ENCODE results near the gene TSPAN4.

The TSPAN4 gene

DNA sequence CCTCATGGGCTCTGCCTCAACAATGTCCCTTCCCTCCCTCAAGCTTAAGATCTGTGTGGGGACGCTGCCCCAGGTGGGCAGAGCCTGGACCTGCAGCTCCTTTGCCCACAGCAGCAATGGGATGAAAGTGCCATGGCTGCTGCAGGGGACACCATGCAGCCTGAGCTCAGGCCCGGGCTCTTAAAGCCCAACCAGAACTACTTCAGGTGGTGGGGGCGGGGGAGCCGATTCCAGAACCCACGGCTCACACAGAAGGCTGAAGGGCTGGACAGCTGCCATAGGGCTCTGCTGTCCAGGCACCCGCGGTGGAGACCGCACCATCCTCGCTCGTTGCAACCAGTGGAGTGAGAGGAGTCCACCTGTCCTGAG, 55.5 kb downstream of the TSPAN4 start:
- Histone ChIP-seq H3K27me3 (ENCODE audit: control insufficient read depth in 2 of 2, insufficient read depth in 2 of 2, low read length in 2 of 2) (no peaks in the 10 kb centered on the region), H3K9me3 (ENCODE audit: control insufficient read depth in 2 of 2, low read length in 2 of 2) (no peaks in the 10 kb centered on the region), H3K27ac (ENCODE audit: low read depth in 2 of 2, low read length in 2 of 2) (no peak overlapping the region), H3K9ac (ENCODE audit: low read depth in 1 of 2, low read length in 2 of 2) (no peak overlapping the region), H3K4me1 (ENCODE audit: control insufficient read depth in 2 of 2, insufficient read depth in 2 of 2, low read length in 2 of 2) (peaks cover 0 to 2% of the 10 kb centered on the region in 2 donors), H3K4me3 (ENCODE audit: low read length in 2 of 2) (no peak overlapping the region), H3K36me3 (ENCODE audit: control insufficient read depth in 2 of 2, insufficient read depth in 2 of 2, low read length in 2 of 2) (peaks cover 26 to 46% of the 10 kb centered on the region in 2 donors)

DNA sequence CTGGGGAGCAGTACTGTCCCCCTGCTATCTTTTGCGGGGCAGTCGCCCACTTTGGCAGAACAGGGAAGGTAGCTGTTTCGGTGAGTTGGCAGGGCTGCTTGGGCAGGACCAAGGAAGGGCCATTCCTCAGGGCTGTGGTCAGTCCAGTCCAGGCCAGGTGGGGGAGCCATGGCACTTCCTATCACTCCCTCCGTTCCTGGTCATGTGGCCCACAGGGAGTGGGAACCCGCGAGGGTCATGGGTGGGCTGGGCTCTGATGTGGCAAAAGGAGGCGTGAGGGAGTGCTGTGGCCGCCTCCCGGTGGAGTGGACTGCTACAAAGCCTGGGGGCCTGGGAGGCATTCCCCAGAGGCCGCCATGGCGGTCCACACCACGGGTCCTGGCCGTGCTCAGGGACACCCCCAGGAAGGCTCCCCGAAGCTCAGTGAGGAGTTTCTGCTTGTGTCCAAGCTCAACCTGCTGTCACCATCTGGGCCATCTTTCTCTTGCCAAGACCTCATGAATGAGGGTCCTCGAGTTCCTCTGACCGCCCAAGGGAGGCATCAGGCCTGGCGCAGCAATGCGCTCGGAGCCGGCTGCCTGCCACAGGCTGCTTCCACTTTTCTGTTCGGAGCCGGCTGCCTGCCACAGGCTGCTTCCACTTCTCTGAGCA, 56.0 kb downstream of the TSPAN4 start:
- peaks cover 26 to 48% of the 10 kb centered on the region in 2 donors for H3K36me3 ChIP-seq (ENCODE audit: control insufficient read depth in 2 of 2, insufficient read depth in 2 of 2, low read length in 2 of 2)

DNA sequence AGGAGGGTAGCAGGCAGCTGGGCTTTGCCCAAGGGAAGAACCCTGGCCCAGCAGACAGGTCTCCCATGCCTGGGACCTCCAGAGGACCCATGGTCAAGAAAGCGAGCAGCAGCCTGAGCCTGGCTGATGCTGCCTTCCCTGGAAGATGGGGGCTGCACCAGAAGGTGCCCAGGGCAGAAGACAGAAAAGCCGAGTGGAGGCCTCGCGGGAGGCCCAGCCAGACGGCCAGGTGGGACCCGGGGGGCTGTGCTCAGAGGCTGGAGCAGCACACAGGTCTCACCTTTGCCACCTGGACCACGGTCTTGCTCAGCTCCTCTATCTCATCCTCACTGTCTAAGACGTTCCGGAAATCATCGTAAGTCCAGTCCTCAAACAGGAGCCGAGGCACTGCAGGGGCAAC, 57.1 kb downstream of the TSPAN4 start:
- Histone ChIP-seq H3K9ac (ENCODE audit: low read depth in 1 of 2, low read length in 2 of 2) (no peak overlapping the region), H3K9me3 (ENCODE audit: control insufficient read depth in 2 of 2, low read length in 2 of 2) (no peaks in the 10 kb centered on the region), H3K27me3 (ENCODE audit: control insufficient read depth in 2 of 2, insufficient read depth in 2 of 2, low read length in 2 of 2) (no peaks in the 10 kb centered on the region), H3K4me3 (ENCODE audit: low read length in 2 of 2) (no peak overlapping the region), H3K27ac (ENCODE audit: low read depth in 2 of 2, low read length in 2 of 2) (no peak overlapping the region), H3K36me3 (ENCODE audit: control insufficient read depth in 2 of 2, insufficient read depth in 2 of 2, low read length in 2 of 2) (peaks cover 31 to 58% of the 10 kb centered on the region in 2 donors), H3K4me1 (ENCODE audit: control insufficient read depth in 2 of 2, insufficient read depth in 2 of 2, low read length in 2 of 2) (peaks cover 0 to 2% of the 10 kb centered on the region in 2 donors)

More for the DNA sequence above, 56.0 kb downstream of the TSPAN4 start:
- Histone ChIP-seq H3K9me3 (ENCODE audit: control insufficient read depth in 2 of 2, low read length in 2 of 2) (no peaks in the 10 kb centered on the region), H3K9ac (ENCODE audit: low read depth in 1 of 2, low read length in 2 of 2) (no peak overlapping the region), H3K4me3 (ENCODE audit: low read length in 2 of 2) (no peak overlapping the region), H3K4me1 (ENCODE audit: control insufficient read depth in 2 of 2, insufficient read depth in 2 of 2, low read length in 2 of 2) (peaks cover 0 to 2% of the 10 kb centered on the region in 2 donors), H3K27ac (ENCODE audit: low read depth in 2 of 2, low read length in 2 of 2) (no peak overlapping the region), H3K27me3 (ENCODE audit: control insufficient read depth in 2 of 2, insufficient read depth in 2 of 2, low read length in 2 of 2) (no peaks in the 10 kb centered on the region)

DNA sequence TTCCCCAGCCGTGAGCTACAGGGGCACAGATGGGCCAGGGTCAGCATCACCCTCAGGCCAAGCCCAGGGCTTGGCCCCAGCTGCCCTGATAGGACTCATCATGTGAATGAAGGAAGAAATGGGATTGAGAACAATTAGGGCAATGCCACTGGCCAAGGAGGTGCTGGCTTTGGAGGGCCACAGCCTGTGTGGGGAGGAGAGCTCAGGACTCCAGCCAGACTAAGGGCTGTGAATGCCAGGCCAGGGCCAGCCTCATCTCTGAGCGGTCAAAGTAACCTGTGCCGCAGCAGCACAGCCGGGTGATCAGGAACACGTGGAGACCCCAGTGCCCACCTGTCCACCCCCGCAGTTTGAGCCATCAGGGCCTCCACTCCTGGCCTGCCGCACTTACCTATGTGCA, 57.9 kb downstream of the TSPAN4 start:
- H3K4me3 ChIP-seq (ENCODE audit: low read length in 2 of 2): no peak overlapping the region
- H3K27me3 ChIP-seq (ENCODE audit: control insufficient read depth in 2 of 2, insufficient read depth in 2 of 2, low read length in 2 of 2): no peaks in the 10 kb centered on the region
- H3K9me3 ChIP-seq (ENCODE audit: control insufficient read depth in 2 of 2, low read length in 2 of 2): no peaks in the 10 kb centered on the region
- no peak overlapping the region for H3K27ac ChIP-seq (ENCODE audit: low read depth in 2 of 2, low read length in 2 of 2)
- H3K36me3 ChIP-seq (ENCODE audit: control insufficient read depth in 2 of 2, insufficient read depth in 2 of 2, low read length in 2 of 2): peaks cover 31 to 58% of the 10 kb centered on the region in 2 donors
- peaks cover 0 to 2% of the 10 kb centered on the region in 2 donors for H3K4me1 ChIP-seq (ENCODE audit: control insufficient read depth in 2 of 2, insufficient read depth in 2 of 2, low read length in 2 of 2)
- H3K9ac ChIP-seq (ENCODE audit: low read depth in 1 of 2, low read length in 2 of 2): no peak overlapping the region

DNA sequence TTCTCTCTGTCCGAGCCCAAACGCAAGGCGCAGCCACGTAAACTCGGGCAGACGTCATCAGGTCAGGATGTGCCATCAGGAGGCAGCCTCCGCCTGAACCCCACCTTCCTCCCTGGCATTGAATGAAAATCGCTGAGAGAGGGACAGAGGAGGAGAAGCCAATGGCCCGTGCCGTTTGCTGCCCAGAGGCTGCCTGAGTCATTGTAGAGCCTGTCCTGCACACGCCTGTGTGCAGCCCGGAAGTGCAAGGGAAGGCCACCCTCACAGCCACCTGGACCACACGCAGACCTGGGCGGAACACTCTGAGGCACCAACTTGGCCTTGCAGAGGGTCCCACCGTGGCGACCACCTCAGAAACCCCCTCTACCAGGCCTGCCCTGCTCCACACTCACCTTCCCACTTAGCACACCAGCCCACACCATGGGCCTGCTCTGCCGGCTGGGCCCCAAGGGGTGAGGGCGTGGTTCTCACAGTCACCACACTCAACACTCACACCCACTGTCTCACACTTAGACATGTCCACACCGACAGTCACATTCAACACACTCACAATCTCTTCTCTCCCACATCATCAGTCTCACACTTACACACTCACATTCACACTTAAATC, 58.9 kb downstream of the TSPAN4 start:
- Histone ChIP-seq H3K9me3 (ENCODE audit: control insufficient read depth in 2 of 2, low read length in 2 of 2) (no peaks in the 10 kb centered on the region), H3K4me3 (ENCODE audit: low read length in 2 of 2) (no peak overlapping the region), H3K27ac (ENCODE audit: low read depth in 2 of 2, low read length in 2 of 2) (no peak overlapping the region), H3K4me1 (ENCODE audit: control insufficient read depth in 2 of 2, insufficient read depth in 2 of 2, low read length in 2 of 2) (peaks cover 0 to 2% of the 10 kb centered on the region in 2 donors), H3K36me3 (ENCODE audit: control insufficient read depth in 2 of 2, insufficient read depth in 2 of 2, low read length in 2 of 2) (peaks cover 31 to 58% of the 10 kb centered on the region in 2 donors), H3K27me3 (ENCODE audit: control insufficient read depth in 2 of 2, insufficient read depth in 2 of 2, low read length in 2 of 2) (no peaks in the 10 kb centered on the region), H3K9ac (ENCODE audit: low read depth in 1 of 2, low read length in 2 of 2) (no peak overlapping the region)

DNA sequence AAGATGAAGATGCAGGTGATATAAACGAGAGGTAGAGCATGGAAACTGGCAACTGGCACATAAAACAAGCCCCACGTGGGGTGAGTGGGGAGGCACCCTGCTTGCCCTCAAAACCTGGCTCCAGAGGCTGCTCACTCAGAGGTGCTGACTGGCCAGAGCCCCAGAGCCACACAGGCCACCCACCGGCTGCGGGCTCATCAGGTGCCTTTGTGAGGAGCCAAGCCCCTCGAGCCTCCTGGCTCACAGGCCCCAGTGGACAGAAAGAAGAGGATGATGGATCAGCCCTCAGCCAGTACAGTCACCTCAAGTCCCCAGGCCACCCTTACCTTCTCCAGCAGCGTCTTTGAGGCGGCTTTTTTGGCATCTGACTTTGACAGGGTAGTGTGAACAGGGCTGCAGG, 61.7 kb downstream of the TSPAN4 start:
- Histone ChIP-seq H3K36me3 (ENCODE audit: control insufficient read depth in 2 of 2, insufficient read depth in 2 of 2, low read length in 2 of 2) (peaks cover 28 to 57% of the 10 kb centered on the region in 2 donors), H3K4me3 (ENCODE audit: low read length in 2 of 2) (no peak overlapping the region), H3K27me3 (ENCODE audit: control insufficient read depth in 2 of 2, insufficient read depth in 2 of 2, low read length in 2 of 2) (no peaks in the 10 kb centered on the region), H3K4me1 (ENCODE audit: control insufficient read depth in 2 of 2, insufficient read depth in 2 of 2, low read length in 2 of 2) (peaks cover 0 to 1% of the 10 kb centered on the region in 2 donors), H3K9ac (ENCODE audit: low read depth in 1 of 2, low read length in 2 of 2) (no peak overlapping the region), H3K9me3 (ENCODE audit: control insufficient read depth in 2 of 2, low read length in 2 of 2) (no peaks in the 10 kb centered on the region), H3K27ac (ENCODE audit: low read depth in 2 of 2, low read length in 2 of 2) (no peak overlapping the region)

DNA sequence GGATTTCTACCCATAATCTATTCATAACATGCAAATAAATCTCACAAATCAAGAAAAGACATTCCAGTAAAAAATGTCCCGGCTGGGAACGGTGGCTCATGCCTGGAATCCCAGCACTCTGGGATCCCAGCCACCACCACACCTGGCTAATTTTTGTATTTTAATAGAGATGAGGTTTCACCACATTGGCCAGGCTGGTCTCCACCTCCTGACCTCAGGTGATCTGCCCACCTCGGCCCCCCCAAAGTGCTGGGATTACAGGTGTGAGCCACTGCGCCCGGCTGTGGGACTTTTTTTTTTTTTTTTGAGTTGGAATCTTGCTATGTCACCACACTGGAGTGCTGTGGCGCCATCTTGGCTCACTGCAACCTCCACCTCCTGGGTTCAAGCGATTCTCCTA, 63.3 kb downstream of the TSPAN4 start:
- Histone ChIP-seq H3K4me1 (ENCODE audit: control insufficient read depth in 2 of 2, insufficient read depth in 2 of 2, low read length in 2 of 2) (peaks cover 8% of the 10 kb centered on the region in 2 donors), H3K27ac (ENCODE audit: low read depth in 2 of 2, low read length in 2 of 2) (no peak overlapping the region), H3K9ac (ENCODE audit: low read depth in 1 of 2, low read length in 2 of 2) (no peak overlapping the region), H3K27me3 (ENCODE audit: control insufficient read depth in 2 of 2, insufficient read depth in 2 of 2, low read length in 2 of 2) (no peaks in the 10 kb centered on the region), H3K9me3 (ENCODE audit: control insufficient read depth in 2 of 2, low read length in 2 of 2) (no peaks in the 10 kb centered on the region), H3K36me3 (ENCODE audit: control insufficient read depth in 2 of 2, insufficient read depth in 2 of 2, low read length in 2 of 2) (peaks cover 23 to 42% of the 10 kb centered on the region in 2 donors), H3K4me3 (ENCODE audit: low read length in 2 of 2) (no peak overlapping the region)

DNA sequence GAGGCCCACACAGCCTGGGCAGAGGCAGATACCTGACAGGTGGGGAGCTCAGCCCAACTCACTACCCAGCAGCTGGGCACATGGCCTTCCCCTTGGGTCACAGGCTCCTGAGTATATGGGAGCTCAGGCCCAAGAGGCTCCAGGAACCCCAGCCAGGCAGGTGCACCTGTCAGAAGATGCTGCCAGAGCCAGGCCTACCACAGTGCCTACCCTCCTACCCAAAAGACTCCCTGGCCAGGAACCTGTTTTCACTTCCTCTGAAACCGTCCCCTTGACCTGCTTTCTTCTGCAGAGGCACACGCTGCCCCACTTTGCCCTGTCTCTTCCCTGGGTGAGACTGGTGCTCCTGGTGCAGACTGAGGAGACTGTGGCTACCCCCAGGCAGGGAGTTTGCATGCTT, 65.0 kb downstream of the TSPAN4 start:
- Histone ChIP-seq H3K36me3 (ENCODE audit: control insufficient read depth in 2 of 2, insufficient read depth in 2 of 2, low read length in 2 of 2) (peaks cover 9 to 25% of the 10 kb centered on the region in 2 donors), H3K27ac (ENCODE audit: low read depth in 2 of 2, low read length in 2 of 2) (no peak overlapping the region), H3K9me3 (ENCODE audit: control insufficient read depth in 2 of 2, low read length in 2 of 2) (no peaks in the 10 kb centered on the region), H3K9ac (ENCODE audit: low read depth in 1 of 2, low read length in 2 of 2) (no peak overlapping the region), H3K27me3 (ENCODE audit: control insufficient read depth in 2 of 2, insufficient read depth in 2 of 2, low read length in 2 of 2) (no peaks in the 10 kb centered on the region), H3K4me1 (ENCODE audit: control insufficient read depth in 2 of 2, insufficient read depth in 2 of 2, low read length in 2 of 2) (peaks cover 12 to 13% of the 10 kb centered on the region in 2 donors), H3K4me3 (ENCODE audit: low read length in 2 of 2) (no peak overlapping the region)

DNA sequence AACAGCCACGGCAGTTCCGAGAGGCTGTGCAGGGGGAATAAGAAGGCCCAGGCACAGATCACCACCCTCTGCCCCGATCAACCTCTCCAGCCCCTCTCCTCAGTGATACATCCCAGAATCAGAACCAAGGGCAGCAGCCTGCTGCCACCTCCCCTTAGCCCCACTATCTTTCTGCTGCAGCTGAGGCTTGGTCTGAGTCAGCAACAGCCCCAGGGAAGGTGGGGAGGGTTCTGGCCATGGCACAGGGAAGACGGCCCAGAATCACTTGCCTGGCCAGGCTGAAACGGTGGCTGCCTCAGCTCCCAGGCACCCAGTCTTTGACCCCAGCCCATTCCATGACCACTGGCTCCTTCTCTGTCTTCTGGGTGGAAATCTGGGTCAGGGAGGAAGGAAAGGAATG, 65.6 kb downstream of the TSPAN4 start:
- Histone ChIP-seq H3K27ac (ENCODE audit: low read depth in 2 of 2, low read length in 2 of 2) (no peak overlapping the region), H3K27me3 (ENCODE audit: control insufficient read depth in 2 of 2, insufficient read depth in 2 of 2, low read length in 2 of 2) (no peaks in the 10 kb centered on the region), H3K36me3 (ENCODE audit: control insufficient read depth in 2 of 2, insufficient read depth in 2 of 2, low read length in 2 of 2) (peaks cover 5 to 19% of the 10 kb centered on the region in 2 donors), H3K4me1 (ENCODE audit: control insufficient read depth in 2 of 2, insufficient read depth in 2 of 2, low read length in 2 of 2) (peaks cover 12 to 13% of the 10 kb centered on the region in 2 donors), H3K9ac (ENCODE audit: low read depth in 1 of 2, low read length in 2 of 2) (no peak overlapping the region), H3K4me3 (ENCODE audit: low read length in 2 of 2) (no peak overlapping the region), H3K9me3 (ENCODE audit: control insufficient read depth in 2 of 2, low read length in 2 of 2) (no peaks in the 10 kb centered on the region)

DNA sequence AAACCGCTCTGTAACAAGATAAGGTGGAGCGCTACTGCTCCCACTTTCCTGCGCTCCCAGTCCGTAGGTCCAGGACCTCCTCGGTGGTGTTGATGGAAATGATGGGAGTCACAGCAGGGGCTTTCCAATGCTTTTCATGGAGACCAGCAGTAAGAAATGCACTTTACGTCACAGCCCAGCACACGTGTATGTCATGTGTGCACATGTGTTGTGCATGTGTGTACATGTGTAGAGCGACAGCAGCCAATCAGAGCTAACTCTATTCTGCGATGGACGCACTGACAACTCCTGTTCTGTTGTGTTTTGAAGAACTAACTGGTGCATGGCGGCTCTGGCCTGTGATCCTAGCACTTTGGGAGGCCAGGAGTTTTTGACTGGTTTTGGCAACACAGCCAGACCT, 66.8 kb downstream of the TSPAN4 start:
- no peak overlapping the region for H3K27ac ChIP-seq (ENCODE audit: low read depth in 2 of 2, low read length in 2 of 2)
- peak overlapping the region in 1 of 2 donors; percentile 76 for H3K4me3 ChIP-seq (ENCODE audit: low read length in 2 of 2)
- H3K36me3 ChIP-seq (ENCODE audit: control insufficient read depth in 2 of 2, insufficient read depth in 2 of 2, low read length in 2 of 2): peaks cover 0 to 12% of the 10 kb centered on the region in 2 donors
- H3K4me1 ChIP-seq (ENCODE audit: control insufficient read depth in 2 of 2, insufficient read depth in 2 of 2, low read length in 2 of 2): peaks cover 12 to 13% of the 10 kb centered on the region in 2 donors
- H3K9me3 ChIP-seq (ENCODE audit: control insufficient read depth in 2 of 2, low read length in 2 of 2): no peaks in the 10 kb centered on the region
- no peak overlapping the region for H3K9ac ChIP-seq (ENCODE audit: low read depth in 1 of 2, low read length in 2 of 2)
- no peaks in the 10 kb centered on the region for H3K27me3 ChIP-seq (ENCODE audit: control insufficient read depth in 2 of 2, insufficient read depth in 2 of 2, low read length in 2 of 2)

Measured in mucosa of rectum (tissue), 2 donors.